IgD-negative memory B cell (primary cell): ENCODE measurements around the gene AUNIP. TPM values are rescaled to one million over a fixed set of nuclear protein-coding genes. Genes with fewer than 3 reads are reported as not detected.

Source experiments
- H3K27ac Mint-ChIP-seq, 3 donors: one replicate each; pipeline ENCODE4 v1.8.0; 2020 to 2022; ENCODE audit warnings: mild to moderate bottlenecking in 3 of 3, mixed read lengths in 3 of 3, moderate library complexity in 1 of 3
- H3K27me3 Mint-ChIP-seq: one replicate; pipeline ENCODE4 v1.8.0; 2021; ENCODE audit warnings: mixed read lengths
- H3K36me3 Mint-ChIP-seq: one replicate; pipeline ENCODE4 v1.8.0; 2020; ENCODE audit warnings: mild to moderate bottlenecking, mixed read lengths
- H3K4me1 Mint-ChIP-seq, 3 donors: one replicate each; pipeline ENCODE4 v1.8.0; 2020 to 2022; ENCODE audit warnings: mixed read lengths in 3 of 3, mild to moderate bottlenecking in 1 of 3
- H3K4me3 Mint-ChIP-seq, 4 donors: one replicate each; pipeline ENCODE4 v1.8.0; 2020 to 2022; ENCODE audit warnings: mild to moderate bottlenecking in 4 of 4, mixed read lengths in 4 of 4, moderate library complexity in 3 of 4
- H3K9me3 Mint-ChIP-seq, 3 donors: one replicate each; pipeline ENCODE4 v1.8.0; 2020 to 2021; ENCODE audit warnings: mixed read lengths in 3 of 3, mild to moderate bottlenecking in 1 of 3
- polyA plus RNA-seq: library from polyadenylated mRNA; unstranded; fragments of 300-500 nt; fragmentation: Illumina TruSeq; gene quantifications from one replicate; pipeline ENCODE4 v1.2.3, GENCODE V29; 2021

Gene AUNIP
- polyA plus RNA-seq, 1 donor from 2014 or later = not detected

GRCh38 chr1:25875154-25875855 is 16.0 kb upstream of the AUNIP start, which contains the start of gene PAQR7:
TSS of gene PAQR7 (minus strand) at chr1:25875708. CDS start at chr1:25863839, 11,869 bp downstream.
- H3K4me1 Mint-ChIP-seq = peaks cover 9 to 27% (median 12%) of the 10 kb centered on the region in 3 donors
- H3K27ac Mint-ChIP-seq = peak within 1 kb of the TSS in 1 of 3 donors; percentile 60
- H3K27me3 Mint-ChIP-seq = no peaks in the 10 kb centered on the region
- no peaks in the 10 kb centered on the region for H3K36me3 Mint-ChIP-seq
- H3K9me3 Mint-ChIP-seq = no peaks in the 10 kb centered on the region
- H3K4me3 Mint-ChIP-seq = peak within 1 kb of the TSS; percentile 84 to 96 (median 88)

- Mint-ChIP-seq H3K27ac (no peak overlapping the region), H3K4me3 (peak overlapping the region; percentile 82 to 96 (median 88)), H3K4me1 (peaks cover 9 to 26% (median 12%) of the 10 kb centered on the region in 3 donors), H3K36me3 (no peaks in the 10 kb centered on the region), H3K27me3 (no peaks in the 10 kb centered on the region), H3K9me3 (no peaks in the 10 kb centered on the region)
Observed at GRCh38 chr1:25874635-25875153, 15.4 kb upstream of the AUNIP start.

- Mint-ChIP-seq H3K36me3 (no peaks in the 10 kb centered on the region), H3K27me3 (no peaks in the 10 kb centered on the region), H3K4me3 (peak overlapping the region in 2 of 4 donors; percentile 17 to 84), H3K4me1 (peaks cover 9 to 26% (median 12%) of the 10 kb centered on the region in 3 donors), H3K9me3 (no peaks in the 10 kb centered on the region), H3K27ac (no peak overlapping the region)
Observed at GRCh38 chr1:25874209-25874608, 15.0 kb upstream of the AUNIP start.

- Mint-ChIP-seq H3K9me3 (no peaks in the 10 kb centered on the region), H3K27me3 (no peaks in the 10 kb centered on the region), H3K36me3 (no peaks in the 10 kb centered on the region), H3K4me1 (peaks cover 9 to 26% (median 12%) of the 10 kb centered on the region in 3 donors), H3K27ac (no peak overlapping the region), H3K4me3 (peak overlapping the region in 3 of 4 donors; percentile 27 to 84 (median 76))
Observed at GRCh38 chr1:25873120-25873519, 13.9 kb upstream of the AUNIP start.

GRCh38 chr1:25872713-25873112 is 13.5 kb upstream of the AUNIP start:
- Mint-ChIP-seq H3K4me3 (peak overlapping the region; percentile 7 to 76 (median 45)), H3K9me3 (no peaks in the 10 kb centered on the region), H3K27me3 (no peaks in the 10 kb centered on the region), H3K36me3 (no peaks in the 10 kb centered on the region), H3K4me1 (peaks cover 9 to 26% (median 12%) of the 10 kb centered on the region in 3 donors), H3K27ac (peak overlapping the region in 2 of 3 donors; percentile 13 to 50)

GRCh38 chr1:25871704-25872494 is 12.6 kb upstream of the AUNIP start:
- Mint-ChIP-seq H3K9me3 (no peaks in the 10 kb centered on the region), H3K4me1 (peaks cover 9 to 26% (median 12%) of the 10 kb centered on the region in 3 donors), H3K4me3 (no peak overlapping the region), H3K27me3 (no peaks in the 10 kb centered on the region), H3K27ac (peak overlapping the region in 1 of 3 donors; percentile 50), H3K36me3 (no peaks in the 10 kb centered on the region)

- H3K27me3 Mint-ChIP-seq = no peaks in the 10 kb centered on the region
- H3K36me3 Mint-ChIP-seq = no peaks in the 10 kb centered on the region
- H3K4me3 Mint-ChIP-seq = peak overlapping the region in 1 of 4 donors; percentile 47
- peak overlapping the region in 2 of 3 donors; percentile 43 to 63 for H3K27ac Mint-ChIP-seq
- no peaks in the 10 kb centered on the region for H3K9me3 Mint-ChIP-seq
- peaks cover 9 to 26% (median 12%) of the 10 kb centered on the region in 3 donors for H3K4me1 Mint-ChIP-seq
Observed at GRCh38 chr1:25871086-25871703, 11.9 kb upstream of the AUNIP start.

GRCh38 chr1:25870614-25871013 is 11.4 kb upstream of the AUNIP start:
- H3K9me3 Mint-ChIP-seq = no peaks in the 10 kb centered on the region
- no peaks in the 10 kb centered on the region for H3K27me3 Mint-ChIP-seq
- no peak overlapping the region for H3K27ac Mint-ChIP-seq
- no peaks in the 10 kb centered on the region for H3K36me3 Mint-ChIP-seq
- no peak overlapping the region for H3K4me3 Mint-ChIP-seq
- peaks cover 9 to 24% (median 12%) of the 10 kb centered on the region in 3 donors for H3K4me1 Mint-ChIP-seq

GRCh38 chr1:25869909-25870606 is 10.8 kb upstream of the AUNIP start:
- Mint-ChIP-seq H3K4me1 (peaks cover 9 to 24% (median 12%) of the 10 kb centered on the region in 3 donors), H3K4me3 (no peak overlapping the region), H3K27me3 (no peaks in the 10 kb centered on the region), H3K27ac (no peak overlapping the region), H3K9me3 (no peaks in the 10 kb centered on the region), H3K36me3 (no peaks in the 10 kb centered on the region)

- Mint-ChIP-seq H3K4me3 (no peak overlapping the region), H3K27me3 (no peaks in the 10 kb centered on the region), H3K36me3 (peaks cover 4% of the 10 kb centered on the region), H3K4me1 (peaks cover 0 to 6% (median 2%) of the 10 kb centered on the region in 3 donors), H3K9me3 (no peaks in the 10 kb centered on the region), H3K27ac (no peak overlapping the region)
Observed at GRCh38 chr1:25867210-25867991, 8.1 kb upstream of the AUNIP start.

- no peak overlapping the region for H3K27ac Mint-ChIP-seq
- H3K4me3 Mint-ChIP-seq = no peak overlapping the region
- H3K27me3 Mint-ChIP-seq = no peaks in the 10 kb centered on the region
- no peaks in the 10 kb centered on the region for H3K9me3 Mint-ChIP-seq
- peaks cover 4% of the 10 kb centered on the region for H3K36me3 Mint-ChIP-seq
- H3K4me1 Mint-ChIP-seq = peaks cover 4 to 10% (median 6%) of the 10 kb centered on the region in 3 donors
Observed at GRCh38 chr1:25866288-25866687, 7.0 kb upstream of the AUNIP start.

- no peak overlapping the region for H3K4me3 Mint-ChIP-seq
- no peaks in the 10 kb centered on the region for H3K27me3 Mint-ChIP-seq
- peaks cover 11 to 16% (median 12%) of the 10 kb centered on the region in 3 donors for H3K4me1 Mint-ChIP-seq
- peaks cover 4% of the 10 kb centered on the region for H3K36me3 Mint-ChIP-seq
- no peaks in the 10 kb centered on the region for H3K9me3 Mint-ChIP-seq
- peak overlapping the region in 1 of 3 donors; percentile 87 for H3K27ac Mint-ChIP-seq
Observed at GRCh38 chr1:25864434-25864833, 5.2 kb upstream of the AUNIP start.

- Mint-ChIP-seq H3K27ac (no peak overlapping the region), H3K4me1 (peaks cover 14 to 17% (median 15%) of the 10 kb centered on the region in 3 donors), H3K9me3 (no peaks in the 10 kb centered on the region), H3K4me3 (peak overlapping the region in 1 of 4 donors; percentile 68), H3K36me3 (peaks cover 4% of the 10 kb centered on the region), H3K27me3 (no peaks in the 10 kb centered on the region)
Observed at GRCh38 chr1:25863486-25864262, 4.4 kb upstream of the AUNIP start.
